Ovary (tissue), 9 donors: ENCODE data around the gene CDHR2. TPM values are rescaled to one million over a fixed set of nuclear protein-coding genes. Genes with fewer than 3 reads are reported as not detected.

Experiments
- DNase-seq, 5 donors: peaks; one replicate each; pipeline ENCODE4 v3.0.0-alpha.2; 2019 to 2020
- H3K27ac ChIP-seq, 2 donors: fragments of 200-600 bp; one replicate each; pipeline versions ENCODE4 v1.5.1 to v1.8.0; 2019 to 2022
- H3K27me3 ChIP-seq: fragments of 200-600 bp; one replicate; pipeline ENCODE4 v1.8.0; 2022
- H3K36me3 ChIP-seq: fragments of 200-600 bp; sonication (generic); one replicate; pipeline ENCODE4 v1.5.1; 2019
- H3K4me1 ChIP-seq: one replicate; pipeline ENCODE4 v1.8.1; 2013; ENCODE audit warnings: mild to moderate bottlenecking, moderate library complexity; ENCODE audit not compliant: insufficient read depth
- H3K4me3 ChIP-seq: fragments of 200-600 bp; sonication (generic); one replicate; pipeline ENCODE4 v1.5.1; 2017
- H3K9me3 ChIP-seq, 2 donors: fragments of 200-600 bp in 1 of 2; sonication (generic) in 1 of 2; one replicate each; pipeline versions ENCODE4 v1.5.1 to v1.8.1; 2013 to 2019; ENCODE audit warnings: mild to moderate bottlenecking in 1 of 2, moderate library complexity in 1 of 2
- EP300 ChIP-seq: sonication (generic); formaldehyde crosslinking; IDR thresholded peaks from one replicate; pipeline ENCODE4 v1.6.1; 2017; ENCODE audit warnings: antibody characterized with exemption
- POLR2A ChIP-seq: fragments of 450-650 bp; IDR thresholded peaks from one replicate; pipeline ENCODE4 v1.6.1; 2017; ENCODE audit warnings: antibody characterized with exemption, mild to moderate bottlenecking, moderate library complexity
- WGBS, 3 donors: extraction: QIAGEN DNeasy Blood & Tissue Kit in 1 of 3; methylation state at CpG; one replicate each; pipeline versions ENCODE4 v1.1.5 to v1.1.7; 2013 to 2017; 5-methylcytosine and 5-hydroxymethylcytosine counted together
- intact Hi-C, 4 donors: fragments of 100-400 bp; cut with DNase I; formaldehyde crosslinking; loops; one replicate each; pipeline versions ENCODE4 v1.11.0 to v1.15.1; 2022 to 2023
- polyA plus RNA-seq, 2 donors: library from polyadenylated mRNA; stranded (reverse); fragments of 200-250 nt in 1 of 2; fragments of 350-450 nt in 1 of 2; fragmentation: Illumina TruSeq in 1 of 2; extraction: RNeasy Lipid Tissue Mini Kit (QIAGEN cat#74804) in 1 of 2; gene quantifications; one replicate each; pipeline ENCODE4 v1.2.3, GENCODE V29; 2013 to 2014
- total RNA-seq, 7 donors: library from RNA; depleted of rRNA in 2 of 7; stranded (reverse); fragments of >200 nt in 2 of 7; fragmentation: NEBNext Ultra II Directional in 3 of 7; extraction: Animal tissue kit (Norgen Biotek cat#: 25700) in 3 of 7; gene quantifications; one replicate each; pipeline versions ENCODE4 v1.1.0 to v1.2.4, GENCODE V29; 2016 to 2023
- TF ChIP-seq, protein P1 (sequence below), 3 donors: fragments of 450-650 bp in 2 of 3; fragments of 200-600 bp in 1 of 3; IDR thresholded peaks; one replicate each; pipeline versions ENCODE4 v1.5.1 to v1.8.0; 2016 to 2022; ENCODE audit warnings: antibody characterized with exemption in 3 of 3, mild to moderate bottlenecking in 1 of 3
- donor health status: DM: no; HTN: no; CAD: no; lungs with moderate emphysema.
- donor health status: DM: no; HTN: no; CAD: no.
- donor health status: Bipolar disorder and iron deficiency.
- donor health status: DM: yes; HTN: yes; CAD: no.
- donor health status: DM: no; HTN: no; CAD: no.
- donor health status: DM: yes; HTN: yes; CAD: no.

The CDHR2 gene
- total and polyA plus RNA-seq, 9 donors: 0.10 to 2.0 (median 0.20) TPM; not detected in 6

DNA sequence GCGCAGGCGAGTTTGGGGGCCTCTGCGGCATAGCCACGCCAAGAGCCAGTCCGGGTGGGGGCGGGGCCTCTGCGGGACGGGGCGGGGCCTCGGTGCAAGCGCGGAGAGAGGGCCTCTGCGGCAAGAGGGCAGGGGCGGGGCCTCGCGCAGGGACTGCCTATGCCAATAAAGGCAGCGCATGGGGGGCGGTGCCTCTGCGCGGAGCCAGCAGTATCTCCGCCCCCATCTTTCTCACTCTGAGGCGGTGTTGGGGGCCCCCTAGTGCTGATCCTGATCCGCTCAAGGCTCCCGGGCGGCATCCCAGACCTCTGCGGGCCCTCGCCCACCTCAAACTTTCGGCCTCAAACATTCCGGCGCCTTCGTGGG, 70.0 kb downstream of the CDHR2 start:
- DNase-seq: peak in 2 of 5 donors; percentile 18 to 65
- no peaks in the 10 kb centered on the region for H3K9me3 ChIP-seq
- no peak overlapping the region for H3K4me3 ChIP-seq
- WGBS, 3 donors: 2 to 4% (median 2%) methylated on average over 29 to 31 of the region's 31 CpGs
- intact Hi-C loops: no loop called here
- TF ChIP-seq POLR2A (no peak), EP300 (no peak)
- TF ChIP-seq, protein P1, sequence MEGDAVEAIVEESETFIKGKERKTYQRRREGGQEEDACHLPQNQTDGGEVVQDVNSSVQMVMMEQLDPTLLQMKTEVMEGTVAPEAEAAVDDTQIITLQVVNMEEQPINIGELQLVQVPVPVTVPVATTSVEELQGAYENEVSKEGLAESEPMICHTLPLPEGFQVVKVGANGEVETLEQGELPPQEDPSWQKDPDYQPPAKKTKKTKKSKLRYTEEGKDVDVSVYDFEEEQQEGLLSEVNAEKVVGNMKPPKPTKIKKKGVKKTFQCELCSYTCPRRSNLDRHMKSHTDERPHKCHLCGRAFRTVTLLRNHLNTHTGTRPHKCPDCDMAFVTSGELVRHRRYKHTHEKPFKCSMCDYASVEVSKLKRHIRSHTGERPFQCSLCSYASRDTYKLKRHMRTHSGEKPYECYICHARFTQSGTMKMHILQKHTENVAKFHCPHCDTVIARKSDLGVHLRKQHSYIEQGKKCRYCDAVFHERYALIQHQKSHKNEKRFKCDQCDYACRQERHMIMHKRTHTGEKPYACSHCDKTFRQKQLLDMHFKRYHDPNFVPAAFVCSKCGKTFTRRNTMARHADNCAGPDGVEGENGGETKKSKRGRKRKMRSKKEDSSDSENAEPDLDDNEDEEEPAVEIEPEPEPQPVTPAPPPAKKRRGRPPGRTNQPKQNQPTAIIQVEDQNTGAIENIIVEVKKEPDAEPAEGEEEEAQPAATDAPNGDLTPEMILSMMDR (IDR thresholded peaks at IDR 0.05): no peak
- H3K27me3 ChIP-seq: no peaks in the 10 kb centered on the region
- H3K27ac ChIP-seq: no peak overlapping the region
- H3K36me3 ChIP-seq: no peaks in the 10 kb centered on the region
- peaks cover 4% of the 10 kb centered on the region for H3K4me1 ChIP-seq

DNA sequence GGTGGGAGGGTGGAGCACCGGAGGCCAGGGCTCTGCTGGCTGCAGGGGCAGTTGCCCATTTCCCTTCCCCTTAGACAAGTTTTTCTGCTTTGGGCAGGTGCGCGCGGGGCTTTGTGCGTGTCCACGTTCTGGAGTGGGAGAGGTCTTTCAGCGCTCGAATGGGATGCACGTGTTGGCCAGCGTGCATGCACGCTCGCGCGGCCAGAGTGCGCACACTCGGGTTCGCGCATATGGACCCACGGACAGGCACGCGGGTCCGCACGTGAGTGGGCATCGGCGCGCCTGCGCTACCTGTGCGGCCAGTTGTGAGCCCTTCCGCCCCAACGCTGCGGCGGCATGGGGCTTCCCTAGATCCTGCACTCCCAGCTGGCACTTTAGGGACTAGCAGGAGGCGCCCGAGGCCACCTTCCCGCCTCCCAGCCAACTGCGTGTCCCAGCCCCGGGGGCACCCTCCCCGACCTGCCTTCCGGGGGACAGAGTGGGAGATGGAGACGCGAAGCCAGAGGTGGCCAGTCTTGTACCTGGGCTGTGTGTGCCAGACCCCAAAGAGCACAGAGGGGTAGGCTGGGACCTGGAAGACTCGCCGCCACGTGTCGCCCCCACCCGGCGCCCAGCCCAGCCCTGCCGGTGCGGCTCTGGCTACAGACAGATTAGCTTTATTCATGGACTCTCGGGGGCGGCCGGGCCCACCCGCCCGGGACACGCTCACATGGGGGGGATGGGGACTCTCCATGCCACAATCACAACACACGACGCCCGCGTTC, 70.6 kb downstream of the CDHR2 start:
- Histone ChIP-seq H3K9me3 (no peaks in the 10 kb centered on the region), H3K4me1 (peaks cover 4% of the 10 kb centered on the region), H3K27me3 (no peaks in the 10 kb centered on the region), H3K27ac (no peak overlapping the region), H3K36me3 (no peaks in the 10 kb centered on the region), H3K4me3 (no peak overlapping the region)
- TF ChIP-seq EP300 (no peak), POLR2A (no peak)
- TF ChIP-seq, protein P1 (IDR thresholded peaks at IDR 0.05): no peak
- no peak for DNase-seq
- intact Hi-C loops: no loop called here
- WGBS, 3 donors: 7 to 16% (median 9%) methylated on average over 49 to 59 of the region's 59 CpGs

DNA sequence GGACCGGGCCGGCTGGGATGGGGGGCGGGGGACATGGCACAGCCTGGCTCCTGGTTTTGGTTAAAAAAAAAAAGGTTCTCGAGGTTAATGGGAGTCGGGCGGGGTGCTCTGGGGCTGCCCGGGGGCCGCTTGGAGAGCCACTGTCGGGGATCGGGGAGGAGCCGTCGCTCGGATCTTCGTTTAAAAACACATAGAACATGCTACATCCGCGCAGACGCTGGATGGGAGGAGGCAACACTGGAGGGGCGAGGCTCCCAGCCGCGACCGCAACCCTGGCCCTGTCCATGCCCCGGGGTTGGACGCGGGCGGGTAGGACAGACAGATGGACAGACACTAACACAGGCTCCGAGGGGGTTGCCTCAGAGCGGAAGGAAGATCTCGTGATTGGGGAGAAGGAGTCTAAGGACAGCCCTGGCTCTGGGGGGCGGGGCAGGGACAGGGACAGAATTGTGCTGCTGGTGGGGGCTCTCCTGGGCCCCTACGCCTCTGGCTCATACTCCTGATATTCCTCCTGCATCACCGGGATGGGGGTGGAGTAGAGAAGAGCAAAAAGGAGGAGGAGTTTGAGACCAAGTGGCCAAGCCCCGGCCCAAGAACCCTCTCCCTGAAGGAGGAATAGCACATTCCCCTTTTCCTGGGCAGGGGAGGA, 71.3 kb downstream of the CDHR2 start:
- no peak for DNase-seq
- no peaks in the 10 kb centered on the region for H3K27me3 ChIP-seq
- peaks cover 4% of the 10 kb centered on the region for H3K4me1 ChIP-seq
- no peak overlapping the region for H3K4me3 ChIP-seq
- TF ChIP-seq POLR2A: no peak
- TF ChIP-seq EP300: no peak
- TF ChIP-seq, protein P1 (IDR thresholded peaks at IDR 0.05): no peak
- H3K36me3 ChIP-seq: no peaks in the 10 kb centered on the region
- H3K9me3 ChIP-seq: no peaks in the 10 kb centered on the region
- intact Hi-C loops: no loop called here
- no peak overlapping the region for H3K27ac ChIP-seq
- 3 to 5% (median 3%) methylated on average over 31 to 32 of the region's 32 CpGs for WGBS, 3 donors

DNA sequence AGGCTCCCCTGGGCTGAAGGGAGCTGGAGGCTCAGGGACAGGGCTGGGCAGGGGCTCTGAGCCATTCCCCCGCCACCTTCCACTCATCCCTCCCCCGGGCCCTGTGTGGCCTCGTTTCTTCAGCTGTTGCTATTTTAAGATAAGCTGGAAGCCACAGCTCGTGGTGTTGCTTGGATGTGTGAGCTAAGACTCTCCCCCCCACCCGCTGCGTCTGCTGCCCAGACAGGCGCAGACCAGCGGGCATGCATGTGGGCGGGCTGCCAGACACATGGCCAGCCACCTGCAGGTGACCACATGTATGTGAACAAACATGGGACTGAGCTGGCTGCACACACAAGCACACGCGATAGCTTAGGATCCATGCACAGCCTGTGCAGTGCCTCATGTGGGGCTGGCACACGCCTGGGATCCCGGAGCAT, 72.5 kb downstream of the CDHR2 start:
- Histone ChIP-seq H3K4me3 (no peak overlapping the region), H3K9me3 (no peaks in the 10 kb centered on the region), H3K27me3 (no peaks in the 10 kb centered on the region), H3K27ac (no peak overlapping the region), H3K4me1 (peaks cover 4% of the 10 kb centered on the region), H3K36me3 (no peaks in the 10 kb centered on the region)
- 41 to 45% (median 44%) methylated on average over 13 of the region's 13 CpGs for WGBS, 3 donors
- intact Hi-C loops: no loop called here
- DNase-seq: no peak
- no peak for TF ChIP-seq POLR2A
- no peak for TF ChIP-seq EP300
- TF ChIP-seq, protein P1 (IDR thresholded peaks at IDR 0.05): no peak
